NCI-H2227 (cell line): Measurements from ENCODE around the gene FAM163A.
A peak's percentile ranks its signal among the peaks of the same experiment; 100 is the strongest.

Experiments
- DNase-seq: peaks from one replicate; lab custom pipeline; 2025; ENCODE audit not compliant: unreplicated experiment; lab: John Stamatoyannopoulos, UW

The FAM163A gene

DNA sequence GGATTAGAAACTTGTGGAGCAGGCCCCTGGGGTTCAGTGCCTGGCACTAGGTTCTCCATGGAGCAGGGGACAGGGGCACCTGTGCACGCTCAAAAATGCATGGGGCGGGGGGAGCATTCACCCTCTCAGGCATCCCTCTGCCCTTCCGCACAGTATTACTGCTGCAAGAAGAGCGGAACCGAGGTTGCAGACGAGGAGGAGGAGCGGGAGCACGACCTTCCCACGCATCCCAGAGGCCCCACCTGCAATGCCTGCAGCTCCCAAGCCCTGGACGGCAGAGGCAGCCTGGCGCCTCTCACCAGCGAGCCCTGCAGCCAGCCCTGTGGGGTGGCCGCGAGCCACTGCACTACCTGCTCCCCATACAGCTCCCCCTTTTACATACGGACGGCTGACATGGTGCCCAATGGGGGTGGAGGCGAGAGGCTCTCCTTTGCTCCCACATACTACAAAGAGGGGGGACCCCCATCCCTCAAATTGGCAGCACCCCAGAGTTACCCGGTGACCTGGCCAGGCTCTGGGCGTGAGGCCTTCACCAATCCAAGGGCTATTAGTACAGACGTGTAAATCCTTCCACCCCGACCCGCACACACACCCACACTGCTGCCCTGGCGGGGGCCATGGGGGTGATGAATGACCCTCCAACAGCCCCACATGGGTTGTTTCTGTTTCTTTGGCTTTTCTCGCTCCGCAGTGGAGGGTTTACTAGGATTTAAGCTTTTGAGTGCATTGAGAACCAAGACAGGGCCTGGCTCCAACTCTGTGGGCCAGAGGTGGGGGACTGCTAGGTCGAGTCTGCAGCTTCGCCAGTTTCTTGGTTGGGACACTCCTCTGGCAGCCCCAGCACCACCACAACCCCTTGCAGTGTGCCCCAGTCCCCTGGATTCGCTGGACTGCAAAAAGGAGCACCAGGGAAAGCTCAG is 70.8 kb downstream of the FAM163A start:
- DNase-seq: no peak

GRCh38 chr1:179814546-179814838 is 71.4 kb downstream of the FAM163A start:
- DNase-seq: peak; percentile 92

- no peak for DNase-seq
Observed at GRCh38 chr1:179815641-179816040, 72.5 kb downstream of the FAM163A start.

GRCh38 chr1:179816196-179816960 is 73.3 kb downstream of the FAM163A start:
- DNase-seq: no peak

- no peak for DNase-seq
Observed at GRCh38 chr1:179817056-179817455, 74.0 kb downstream of the FAM163A start.

GRCh38 chr1:179817789-179818188 is 74.7 kb downstream of the FAM163A start:
- DNase-seq: no peak

- DNase-seq: no peak
Observed at GRCh38 chr1:179818260-179818659, 75.2 kb downstream of the FAM163A start.

- DNase-seq: no peak
Observed at GRCh38 chr1:179818743-179819173, 75.7 kb downstream of the FAM163A start.

DNA sequence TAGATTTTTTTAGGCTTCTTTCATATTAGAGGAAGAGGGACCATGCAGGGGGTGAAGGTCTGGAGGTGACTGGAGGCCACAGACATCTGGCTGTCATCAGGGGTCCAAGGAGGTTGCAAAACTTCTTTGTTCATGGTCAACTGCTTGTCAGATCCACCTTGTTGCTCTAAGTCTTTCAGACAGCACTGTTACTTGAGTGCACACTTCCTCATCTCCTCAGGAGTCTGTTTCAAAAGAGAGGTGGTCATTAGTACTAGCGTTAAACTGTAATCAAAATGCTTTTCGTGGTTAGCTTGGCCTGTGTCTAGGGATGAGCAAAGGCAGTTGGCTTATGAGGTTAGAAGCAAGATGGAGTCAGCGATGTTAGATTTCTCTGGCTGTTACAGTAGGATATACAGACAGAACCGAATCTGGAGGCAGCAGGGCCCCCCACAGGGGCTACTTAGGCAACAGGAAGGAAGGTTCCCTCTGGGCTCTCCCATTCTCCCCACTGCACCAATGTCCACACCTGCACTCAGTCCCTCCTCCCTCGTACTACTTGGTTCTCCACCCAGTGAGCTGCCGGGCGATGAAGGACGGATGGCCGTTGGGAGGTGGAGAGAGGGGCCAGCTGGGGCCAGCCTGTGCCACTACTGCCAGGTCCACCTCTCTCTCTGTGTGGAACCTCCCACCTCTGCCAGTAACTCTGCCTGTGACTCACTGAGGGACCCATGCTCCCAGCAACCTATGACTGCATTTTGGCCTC is 77.3 kb downstream of the FAM163A start:
- DNase-seq: no peak

DNA sequence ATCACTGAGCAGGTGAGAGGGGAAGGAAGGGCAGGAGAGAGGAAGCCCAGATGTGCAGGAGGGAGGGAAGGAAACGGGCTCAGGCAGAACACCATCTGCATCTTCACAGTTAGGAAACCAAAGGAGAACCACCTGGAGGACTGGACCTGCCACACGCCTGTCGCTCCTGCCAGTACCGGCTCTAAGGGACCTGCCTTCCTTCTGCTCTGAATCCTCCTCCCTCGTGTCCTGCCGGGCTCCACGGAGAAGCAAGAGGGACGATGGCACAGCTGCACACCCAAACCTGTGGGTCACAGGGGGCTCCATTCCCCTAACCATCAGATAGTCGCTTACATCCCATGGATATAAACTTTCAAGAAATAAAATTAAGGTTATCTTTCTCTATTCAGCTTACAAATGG is 78.4 kb downstream of the FAM163A start:
- no peak for DNase-seq

- no peak for DNase-seq
Observed at GRCh38 chr1:179822065-179822464, 79.0 kb downstream of the FAM163A start.

DNA sequence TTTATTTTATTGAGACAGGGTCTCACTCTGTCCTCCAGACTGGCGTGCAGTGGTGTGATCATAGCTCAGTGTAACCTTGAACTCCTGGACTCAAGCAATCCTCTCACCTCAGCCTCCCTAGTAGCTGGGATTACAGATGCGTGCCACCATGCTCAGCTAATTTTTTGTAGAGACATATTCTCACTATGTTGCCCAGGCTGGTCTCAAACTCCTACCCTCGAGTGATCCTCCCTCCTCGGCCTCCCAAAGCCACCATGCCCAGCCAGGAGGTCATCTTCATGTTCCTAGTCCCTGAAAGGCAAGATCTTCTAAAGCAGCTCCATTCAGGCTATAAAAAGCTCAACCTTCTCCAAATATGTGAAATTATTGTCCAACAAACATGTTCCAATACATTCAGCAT is 80.6 kb downstream of the FAM163A start:
- no peak for DNase-seq

DNA sequence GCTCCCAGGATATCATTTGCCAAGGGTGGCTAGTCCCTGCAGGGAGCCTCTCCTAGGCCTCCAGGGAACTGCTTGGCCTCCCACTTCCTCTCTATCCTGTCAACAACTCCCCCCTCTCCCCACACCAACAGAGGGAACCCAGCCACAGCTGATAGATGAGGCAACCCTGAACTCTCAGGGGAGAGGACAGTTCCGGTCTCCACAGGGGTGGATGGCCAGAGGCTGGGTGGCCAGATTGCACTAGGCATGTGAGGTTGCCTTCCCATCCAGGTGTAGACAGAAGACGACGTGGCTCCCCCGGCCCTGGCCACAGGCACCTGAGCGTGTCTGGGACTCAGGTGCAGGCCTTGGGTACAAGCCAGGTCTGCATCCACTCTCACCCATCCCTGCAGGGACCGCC is 81.2 kb downstream of the FAM163A start:
- DNase-seq: no peak

- DNase-seq: no peak
Observed at GRCh38 chr1:179825206-179825605, 82.1 kb downstream of the FAM163A start.

DNA sequence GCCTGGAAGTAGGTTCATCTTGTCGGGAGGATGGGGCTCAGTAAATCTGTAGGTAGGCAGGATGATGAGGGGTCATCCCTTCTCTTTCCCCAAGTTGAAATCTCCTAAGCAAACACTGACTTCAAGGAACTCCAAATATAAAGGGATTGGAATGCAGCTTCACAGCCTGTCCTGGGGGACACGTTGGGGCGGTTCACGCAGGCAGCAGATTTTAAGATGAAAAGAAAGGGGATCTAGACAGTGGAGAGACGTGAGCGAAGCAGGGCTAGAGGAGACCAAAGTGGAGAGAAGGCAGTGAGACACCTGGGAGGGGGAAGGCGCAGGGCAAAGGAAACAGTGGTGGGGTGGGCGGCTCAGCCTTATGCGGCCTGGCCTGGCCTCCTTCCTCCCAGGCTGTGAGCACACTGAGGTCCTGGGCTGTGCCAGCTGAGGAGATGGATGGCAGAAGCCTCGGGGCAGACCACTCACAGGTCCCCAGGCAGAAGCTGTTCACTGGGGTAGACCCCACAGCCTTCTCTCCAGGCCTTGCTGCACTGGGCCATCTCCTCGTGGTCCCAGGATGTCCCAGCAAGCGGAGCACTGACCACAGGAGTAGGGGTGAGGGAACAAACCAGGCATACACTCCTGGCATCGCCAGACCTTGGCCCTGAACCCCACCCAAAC is 82.8 kb downstream of the FAM163A start:
- no peak for DNase-seq

- no peak for DNase-seq
Observed at GRCh38 chr1:179826626-179827280, 83.7 kb downstream of the FAM163A start.

- no peak for DNase-seq
Observed at GRCh38 chr1:179828554-179829110, 85.5 kb downstream of the FAM163A start.

DNA sequence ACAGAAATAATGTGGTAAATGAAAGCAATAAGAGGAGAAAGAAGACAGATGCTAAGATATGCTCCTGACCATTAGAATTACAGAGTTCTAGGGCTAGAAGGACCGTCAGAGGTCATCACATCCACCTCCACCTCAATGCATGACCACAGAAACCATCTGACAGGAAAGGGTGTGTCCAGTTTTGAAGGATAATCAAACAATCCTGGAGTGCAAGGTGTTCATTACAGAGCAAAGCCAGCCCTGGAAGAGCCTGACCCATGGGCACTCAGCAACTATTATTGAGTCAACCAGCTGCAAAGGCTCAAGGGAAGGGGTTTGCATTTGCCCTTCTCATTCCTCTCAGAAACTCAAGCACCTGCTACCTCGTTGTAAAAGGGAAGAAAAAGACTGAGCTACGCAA is 88.1 kb downstream of the FAM163A start:
- no peak for DNase-seq

GRCh38 chr1:179831852-179832699 is 89.0 kb downstream of the FAM163A start:
- DNase-seq: no peak
